HepG2 (cell line): Measurements from ENCODE around the gene TUBA4B. TPM values are rescaled to one million over a fixed set of nuclear protein-coding genes. Genes with fewer than 3 reads are reported as not detected.

ENCODE experiments used
- ATAC-seq: fragments of 200-7000 bp; cut with Tn5 transposase; 3 replicates; pipeline ENCODE4 v1.9.1; 2020; ENCODE audit warnings: mild to moderate bottlenecking, moderate library complexity
- BruUV-seq: library from RNA; stranded (reverse); fragments of 400-500 nt; replicated peaks from 2 replicates; lab custom pipeline; 2021; lab: Mats Ljungman, UMichigan
- CTCF ChIA-PET: fragments of 300-600 bp; formaldehyde crosslinking; extraction: SDS; loops from one replicate; lab custom pipeline; 2021; ENCODE audit warnings: low total read pairs, inconsistent platforms, low intra/inter-chr PET ratio; lab: Yijun Ruan, JAX
- POLR2A ChIA-PET: fragments of 350-600 bp; sonication (Branson Sonifier 250); formaldehyde crosslinking; loops from one replicate; lab custom pipeline; 2020; ENCODE audit warnings: antibody characterized with exemption, inconsistent platforms; lab: Yijun Ruan, JAX
- DNase-seq: peaks from one replicate; pipeline ENCODE4 v3.0.0-alpha.2; 2015; ENCODE audit warnings: low spot score
- FAIRE-seq: peaks from 3 replicates; lab custom pipeline; 2011; peaks lifted over from hg19 to GRCh38; lab: Jason Lieb, UNC
- H2AFZ ChIP-seq: one replicate; pipeline ENCODE4 v1.6.1; 2011; ENCODE audit warnings: low read length, inconsistent platforms
- H3K27ac ChIP-seq: fragments of 300-600 bp; 3 replicates; pipeline ENCODE4 v1.8.0; 2011; ENCODE audit warnings: mixed run types, mild to moderate bottlenecking, mixed read lengths, low read length, inconsistent platforms; ENCODE audit not compliant: insufficient read depth; ENCODE audit errors: extremely low read length
- H3K27me3 ChIP-seq, 2 experiments: fragments of 200-600 bp in 1 of 2; 2 replicates in 1 of 2; 3 replicates in 1 of 2; pipeline versions ENCODE4 v1.6.0 to v1.8.0; 2011; ENCODE audit warnings: low read length in 2 of 2, mild to moderate bottlenecking in 2 of 2, moderate library complexity in 2 of 2, inconsistent platforms in 1 of 2; ENCODE audit not compliant: insufficient read depth in 2 of 2, control insufficient read depth in 1 of 2
- H3K36me3 ChIP-seq, 2 experiments: fragments of 200-600 bp in 1 of 2; replicated peaks in 1 of 2; 2 replicates in 1 of 2; 3 replicates in 1 of 2; pipeline versions ENCODE4 v1.5.1 to v1.8.0; 2011; ENCODE audit warnings: low read length in 2 of 2, inconsistent platforms in 1 of 2; ENCODE audit not compliant: insufficient read depth in 2 of 2, control insufficient read depth in 1 of 2
- H3K4me1 ChIP-seq: 2 replicates; pipeline ENCODE4 v1.5.1; 2012; ENCODE audit warnings: low read length, inconsistent platforms; ENCODE audit not compliant: insufficient read depth
- H3K4me2 ChIP-seq: 2 replicates; pipeline ENCODE4 v1.6.0; 2011; ENCODE audit warnings: low read depth, low read length, inconsistent platforms
- H3K4me3 ChIP-seq, 3 experiments: fragments of 200-600 bp in 1 of 3; sonication (generic), shearing (Covaris generic) in 1 of 3; replicated peaks in 1 of 3; 2 replicates each; pipeline ENCODE4 v1.5.1; 2011 to 2016; ENCODE audit warnings: low read length in 3 of 3, inconsistent platforms in 2 of 3, low read depth in 2 of 3, mild to moderate bottlenecking in 2 of 3, control low read depth in 1 of 3, mixed read lengths in 1 of 3; ENCODE audit not compliant: insufficient read depth in 1 of 3
- H3K79me2 ChIP-seq: one replicate; pipeline ENCODE4 v1.6.1; 2011; ENCODE audit warnings: low read length, inconsistent platforms; ENCODE audit not compliant: insufficient read depth
- H3K9ac ChIP-seq: 2 replicates; pipeline ENCODE4 v1.6.0; 2011; ENCODE audit warnings: mild to moderate bottlenecking, low read depth, low read length, inconsistent platforms; ENCODE audit not compliant: insufficient read depth
- H3K9me3 ChIP-seq: 2 replicates; pipeline ENCODE4 v1.5.1; 2012; ENCODE audit warnings: mild to moderate bottlenecking, low read length
- H4K20me1 ChIP-seq: 2 replicates; pipeline ENCODE4 v1.6.0; 2011; ENCODE audit warnings: inconsistent platforms, mild to moderate bottlenecking, low read length, moderate library complexity; ENCODE audit not compliant: insufficient read depth
- BORCS8-MEF2B ChIP-seq: sonication (generic); formaldehyde crosslinking; IDR thresholded peaks from 2 replicates; pipeline ENCODE4 v1.8.0; 2022; ENCODE audit warnings: mild to moderate bottlenecking, missing genetic modification reagents
- KLF16 ChIP-seq, 2 experiments: sonication (generic) in 1 of 2; formaldehyde crosslinking in 1 of 2; IDR thresholded peaks; 2 replicates each; pipeline versions ENCODE4 v1.6.1 to v1.8.0; 2016 to 2023; ENCODE audit warnings: missing genetic modification reagents in 2 of 2, missing compliant biosample characterization in 1 of 2
- PAX8 ChIP-seq: sonication (generic); formaldehyde crosslinking; IDR thresholded peaks from 2 replicates; pipeline ENCODE4 v1.8.0; 2022; ENCODE audit warnings: mild to moderate bottlenecking, missing genetic modification reagents, borderline replicate concordance
- ZBTB8A ChIP-seq: sonication (generic); formaldehyde crosslinking; IDR thresholded peaks from 2 replicates; pipeline ENCODE4 v1.4.0; 2020; ENCODE audit warnings: mild to moderate bottlenecking, low read depth, missing genetic modification reagents, borderline replicate concordance
- ZFP36L1 ChIP-seq: sonication (generic); formaldehyde crosslinking; IDR thresholded peaks from 2 replicates; pipeline ENCODE4 v1.8.0; 2022; ENCODE audit warnings: mild to moderate bottlenecking, missing genetic modification reagents, moderate library complexity
- ZNF160 ChIP-seq: sonication (generic); formaldehyde crosslinking; IDR thresholded peaks from 2 replicates; pipeline ENCODE4 v1.8.0; 2022; ENCODE audit warnings: mild to moderate bottlenecking, inconsistent platforms, missing genetic modification reagents
- ZNF441 ChIP-seq: sonication (generic); formaldehyde crosslinking; IDR thresholded peaks from 2 replicates; pipeline ENCODE4 v1.7.0; 2021; ENCODE audit warnings: missing genetic modification reagents, borderline replicate concordance
- ZNF713 ChIP-seq: sonication (generic); formaldehyde crosslinking; IDR thresholded peaks from 2 replicates; pipeline ENCODE4 v1.4.0; 2020; ENCODE audit warnings: mild to moderate bottlenecking, missing genetic modification reagents
- WGBS: methylation state at CpG from one replicate; pipeline ENCODE4 v1.1.6; 2017; ENCODE audit warnings: low lambda C conversion rate; 5-methylcytosine and 5-hydroxymethylcytosine counted together
- in situ Hi-C: cut with HindIII; loops from 2 replicates; pipeline ENCODE4 v1.10.0; 2017; ENCODE audit warnings: low pct_unique_long_range_greater_than_20kb; ENCODE audit not compliant: extremely low pct_ligation_motif_present
- intact Hi-C: fragments of 100-400 bp; cut with micrococcal nuclease; formaldehyde crosslinking; loops from one replicate; pipeline ENCODE4 v1.10.0; 2022; ENCODE audit not compliant: unreplicated experiment
- polyA plus RNA-seq, 8 experiments: library from polyadenylated mRNA; depleted of rRNA in 3 of 8; stranded (reverse) in 7 of 8; unstranded in 1 of 8; fragments of >200 nt; fragmentation: Illumina TruSeq in 4 of 8; extraction: Trizol in 4 of 8; gene quantifications; 2 replicates each; pipeline versions ENCODE4 v1.2.1 to v1.2.3, GENCODE V29; 2011 to 2016; ENCODE audit warnings: low read depth in 4 of 8, missing spikeins in 1 of 8, mixed read lengths in 1 of 8; ENCODE audit not compliant: insufficient read depth in 1 of 8
- total RNA-seq, 5 experiments: library from RNA; depleted of rRNA; stranded (reverse); fragments of >200 nt; fragmentation: Illumina TruSeq; extraction: Trizol; gene quantifications; 2 replicates each; pipeline ENCODE4 v1.2.3, GENCODE V29; 2016; ENCODE audit warnings: low read depth in 1 of 5
- TF ChIP-seq, protein P1 (sequence below): sonication (generic); formaldehyde crosslinking; IDR thresholded peaks from 2 replicates; pipeline ENCODE4 v1.4.0; 2020; ENCODE audit warnings: missing genetic modification reagents, borderline replicate concordance
- TF ChIP-seq, protein P2 (sequence below): sonication (generic); formaldehyde crosslinking; IDR thresholded peaks from 2 replicates; pipeline ENCODE4 v1.4.0; 2020; ENCODE audit warnings: missing genetic modification reagents
- TF ChIP-seq, protein P3 (sequence below): sonication (generic); formaldehyde crosslinking; IDR thresholded peaks from 2 replicates; pipeline ENCODE4 v1.8.1; 2022; ENCODE audit warnings: low read depth, mild to moderate bottlenecking, missing genetic modification reagents
- TF ChIP-seq, protein P4 (sequence below): sonication (generic); formaldehyde crosslinking; IDR thresholded peaks from 2 replicates; pipeline ENCODE4 v1.4.0; 2020; ENCODE audit warnings: missing genetic modification reagents, low read depth, mild to moderate bottlenecking, borderline replicate concordance

TUBA4B gene
- total and polyA plus RNA-seq, 2 of the 13 experiments (the other 11 are each of a cell fraction or from before 2014, with no cell fraction given) = 0.18 to 0.22 TPM

DNA sequence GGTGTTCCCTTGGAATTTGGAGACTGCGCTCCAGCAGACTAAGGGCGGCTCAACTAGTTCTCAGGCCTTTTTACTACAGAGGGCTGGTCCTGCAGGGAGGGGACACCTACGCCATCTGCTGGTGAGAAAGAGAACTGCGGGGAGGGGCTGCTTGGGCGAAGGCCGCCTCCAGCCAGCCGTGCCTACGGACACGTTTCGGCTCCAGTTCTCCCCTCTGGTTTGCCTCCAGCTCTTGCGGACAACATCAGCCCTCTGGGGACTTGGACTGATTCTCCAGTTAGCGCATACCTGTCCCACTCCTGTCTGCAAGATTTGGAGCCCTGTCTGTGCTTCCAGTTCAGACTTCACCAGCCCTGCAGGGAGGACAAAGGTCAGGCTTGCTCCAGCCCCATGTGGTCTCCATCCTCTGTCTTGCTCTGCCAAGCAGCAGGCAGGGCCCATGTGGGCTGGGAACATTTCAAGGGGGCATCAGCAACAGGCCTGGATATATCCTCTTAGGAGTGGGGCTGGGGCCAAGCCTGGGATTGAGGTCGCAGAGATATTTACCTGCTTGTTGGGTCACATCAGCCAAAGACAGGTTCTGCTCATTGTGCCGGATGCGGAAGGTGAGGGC lies 45.8 kb downstream of the TUBA4B start (continued):
- TF ChIP-seq ZNF160 (CRISPR knock-in tag) (0 out of 2 replicates have a peak, but pooled peaks have one; percentile 24), PAX8 (CRISPR knock-in tag) (0 out of 2 replicates have a peak, but pooled peaks have one; percentile 34), ZFP36L1 (CRISPR knock-in tag) (no peak), ZNF441 (peak; percentile 41; the same call in 1 of the 2 replicates)
- TF ChIP-seq, protein P1, sequence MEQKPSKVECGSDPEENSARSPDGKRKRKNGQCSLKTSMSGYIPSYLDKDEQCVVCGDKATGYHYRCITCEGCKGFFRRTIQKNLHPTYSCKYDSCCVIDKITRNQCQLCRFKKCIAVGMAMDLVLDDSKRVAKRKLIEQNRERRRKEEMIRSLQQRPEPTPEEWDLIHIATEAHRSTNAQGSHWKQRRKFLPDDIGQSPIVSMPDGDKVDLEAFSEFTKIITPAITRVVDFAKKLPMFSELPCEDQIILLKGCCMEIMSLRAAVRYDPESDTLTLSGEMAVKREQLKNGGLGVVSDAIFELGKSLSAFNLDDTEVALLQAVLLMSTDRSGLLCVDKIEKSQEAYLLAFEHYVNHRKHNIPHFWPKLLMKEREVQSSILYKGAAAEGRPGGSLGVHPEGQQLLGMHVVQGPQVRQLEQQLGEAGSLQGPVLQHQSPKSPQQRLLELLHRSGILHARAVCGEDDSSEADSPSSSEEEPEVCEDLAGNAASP (CRISPR knock-in tag) = 0 out of 2 replicates have a peak, but pooled peaks have one; percentile 42

DNA sequence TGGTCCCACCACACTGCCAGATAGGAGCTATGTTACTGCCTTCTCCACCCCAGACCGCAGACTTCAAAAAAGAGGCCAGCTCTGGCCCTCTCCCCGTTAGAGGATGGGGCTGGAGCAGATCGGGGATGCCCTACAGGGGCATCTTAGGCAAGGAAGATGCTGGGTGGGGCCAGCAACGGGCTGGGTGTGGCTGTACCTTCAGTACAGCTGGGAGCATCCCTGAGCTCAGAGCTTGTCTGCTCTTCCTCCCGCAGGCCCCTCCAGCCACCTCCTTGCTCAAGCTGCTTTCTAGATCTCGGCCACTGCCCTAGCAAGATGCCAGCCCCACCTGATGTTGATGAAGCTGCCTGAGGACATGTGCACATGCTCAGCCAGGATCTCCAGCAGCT lies 46.3 kb downstream of the TUBA4B start:
- BruUV-seq = no TSS peak
- ChIA-PET CTCF (interaction anchor here (0.9 to 2.9 kb wide), 5 partner anchors 21 to 145 kb away, joined by 3 to 28 read pairs (median 11); partner anchors contain the start of genes ANKZF1, ATG9A, DNAJB2 and NHEJ1), POLR2A (interaction anchor here (1.4 kb wide), 1 partner anchor 50 kb away, joined by 3 read pairs; no protein-coding TSS in a partner anchor)
- H3K36me3 ChIP-seq = no peaks in the 10 kb centered on the region
- H3K9me3 ChIP-seq = no peaks in the 10 kb centered on the region
- H2AFZ ChIP-seq = peak overlapping the region; percentile 98
- no peaks in the 10 kb centered on the region; the same call in 1 of the 2 replicates for H4K20me1 ChIP-seq
- intact Hi-C loops (loop anchor here (2.0 to 10.0 kb wide), 3 partner anchors 123 to 242 kb away; partner anchors contain the start of gene CNPPD1), in situ Hi-C loops (loop anchor here (5.0 kb wide), 1 partner anchor 127 kb away; the partner anchor contains the start of gene SLC23A3)
- H3K9ac ChIP-seq = no peak overlapping the region
- ATAC-seq = no peak
- peak overlapping the region; percentile 99 for H3K4me2 ChIP-seq
- peak overlapping the region in 1 of 3 experiments; percentile 76; a peak in 1 of 6 replicates for H3K4me3 ChIP-seq
- peaks cover 31% of the 10 kb centered on the region for H3K4me1 ChIP-seq
- 62% methylated on average over 5 of the region's 6 CpGs for WGBS
- no peak overlapping the region for H3K27ac ChIP-seq
- H3K79me2 ChIP-seq = no peaks in the 10 kb centered on the region
- H3K27me3 ChIP-seq = peaks cover 12 to 69% of the 10 kb centered on the region in 2 experiments
- no peak for DNase-seq
- no peak for FAIRE-seq
- TF ChIP-seq, protein P2, sequence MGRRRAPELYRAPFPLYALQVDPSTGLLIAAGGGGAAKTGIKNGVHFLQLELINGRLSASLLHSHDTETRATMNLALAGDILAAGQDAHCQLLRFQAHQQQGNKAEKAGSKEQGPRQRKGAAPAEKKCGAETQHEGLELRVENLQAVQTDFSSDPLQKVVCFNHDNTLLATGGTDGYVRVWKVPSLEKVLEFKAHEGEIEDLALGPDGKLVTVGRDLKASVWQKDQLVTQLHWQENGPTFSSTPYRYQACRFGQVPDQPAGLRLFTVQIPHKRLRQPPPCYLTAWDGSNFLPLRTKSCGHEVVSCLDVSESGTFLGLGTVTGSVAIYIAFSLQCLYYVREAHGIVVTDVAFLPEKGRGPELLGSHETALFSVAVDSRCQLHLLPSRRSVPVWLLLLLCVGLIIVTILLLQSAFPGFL = no peak
- TF ChIP-seq ZNF713 (no peak), KLF16 (CRISPR knock-in tag; IDR thresholded peaks at IDR 0.05) (0 out of 4 replicates have a peak, but pooled peaks of 1 of the 2 experiments have one; percentile 73), BORCS8-MEF2B (CRISPR knock-in tag) (no peak), ZBTB8A (CRISPR knock-in tag) (0 out of 2 replicates have a peak, but pooled peaks have one; percentile 12)
- TF ChIP-seq, protein P3, sequence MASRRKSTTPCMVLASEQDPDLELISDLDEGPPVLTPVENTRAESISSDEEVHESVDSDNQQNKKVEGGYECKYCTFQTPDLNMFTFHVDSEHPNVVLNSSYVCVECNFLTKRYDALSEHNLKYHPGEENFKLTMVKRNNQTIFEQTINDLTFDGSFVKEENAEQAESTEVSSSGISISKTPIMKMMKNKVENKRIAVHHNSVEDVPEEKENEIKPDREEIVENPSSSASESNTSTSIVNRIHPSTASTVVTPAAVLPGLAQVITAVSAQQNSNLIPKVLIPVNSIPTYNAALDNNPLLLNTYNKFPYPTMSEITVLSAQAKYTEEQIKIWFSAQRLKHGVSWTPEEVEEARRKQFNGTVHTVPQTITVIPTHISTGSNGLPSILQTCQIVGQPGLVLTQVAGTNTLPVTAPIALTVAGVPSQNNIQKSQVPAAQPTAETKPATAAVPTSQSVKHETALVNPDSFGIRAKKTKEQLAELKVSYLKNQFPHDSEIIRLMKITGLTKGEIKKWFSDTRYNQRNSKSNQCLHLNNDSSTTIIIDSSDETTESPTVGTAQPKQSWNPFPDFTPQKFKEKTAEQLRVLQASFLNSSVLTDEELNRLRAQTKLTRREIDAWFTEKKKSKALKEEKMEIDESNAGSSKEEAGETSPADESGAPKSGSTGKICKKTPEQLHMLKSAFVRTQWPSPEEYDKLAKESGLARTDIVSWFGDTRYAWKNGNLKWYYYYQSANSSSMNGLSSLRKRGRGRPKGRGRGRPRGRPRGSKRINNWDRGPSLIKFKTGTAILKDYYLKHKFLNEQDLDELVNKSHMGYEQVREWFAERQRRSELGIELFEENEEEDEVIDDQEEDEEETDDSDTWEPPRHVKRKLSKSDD = no peak
- TF ChIP-seq, protein P4, sequence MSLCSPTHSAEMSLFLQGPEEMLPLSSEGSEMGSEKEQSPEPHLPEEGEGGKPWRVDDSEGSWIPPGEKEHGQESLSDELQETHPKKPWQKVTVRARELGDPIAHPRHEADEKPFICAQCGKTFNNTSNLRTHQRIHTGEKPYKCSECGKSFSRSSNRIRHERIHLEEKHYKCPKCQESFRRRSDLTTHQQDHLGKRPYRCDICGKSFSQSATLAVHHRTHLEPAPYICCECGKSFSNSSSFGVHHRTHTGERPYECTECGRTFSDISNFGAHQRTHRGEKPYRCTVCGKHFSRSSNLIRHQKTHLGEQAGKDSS (CRISPR knock-in tag) = 0 out of 2 replicates have a peak, but pooled peaks have one; percentile 15
